GM19324 (cell line): ENCODE data around the gene NR1I2.

Experiments used
- ATAC-seq: cut with Tn5 transposase; IDR thresholded peaks from one replicate; pipeline ENCODE4 v1.9.1; 2021; ENCODE audit warnings: mild to moderate bottlenecking, moderate library complexity; ENCODE audit not compliant: unreplicated experiment, low FRiP score

The NR1I2 gene

DNA sequence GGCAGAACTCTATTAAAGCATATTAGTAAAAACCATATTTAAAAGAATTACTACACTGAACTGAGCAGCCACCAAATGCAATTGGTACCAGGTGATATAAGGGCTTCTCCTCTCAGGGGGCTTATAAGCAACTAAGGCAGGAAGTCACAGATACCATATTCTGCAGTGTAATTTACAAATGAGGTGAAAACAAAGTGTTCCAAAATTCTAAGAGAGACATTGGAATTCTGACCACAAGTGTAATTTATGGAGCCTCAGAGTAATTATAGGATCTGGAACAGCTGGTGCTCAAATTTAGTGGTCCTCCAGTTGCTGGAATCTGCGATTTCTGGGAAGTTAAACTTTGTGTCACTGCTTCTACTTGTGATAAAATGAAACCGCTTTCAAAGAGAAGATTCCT, 3.1 kb upstream of the NR1I2 start:
- no peak for ATAC-seq

DNA sequence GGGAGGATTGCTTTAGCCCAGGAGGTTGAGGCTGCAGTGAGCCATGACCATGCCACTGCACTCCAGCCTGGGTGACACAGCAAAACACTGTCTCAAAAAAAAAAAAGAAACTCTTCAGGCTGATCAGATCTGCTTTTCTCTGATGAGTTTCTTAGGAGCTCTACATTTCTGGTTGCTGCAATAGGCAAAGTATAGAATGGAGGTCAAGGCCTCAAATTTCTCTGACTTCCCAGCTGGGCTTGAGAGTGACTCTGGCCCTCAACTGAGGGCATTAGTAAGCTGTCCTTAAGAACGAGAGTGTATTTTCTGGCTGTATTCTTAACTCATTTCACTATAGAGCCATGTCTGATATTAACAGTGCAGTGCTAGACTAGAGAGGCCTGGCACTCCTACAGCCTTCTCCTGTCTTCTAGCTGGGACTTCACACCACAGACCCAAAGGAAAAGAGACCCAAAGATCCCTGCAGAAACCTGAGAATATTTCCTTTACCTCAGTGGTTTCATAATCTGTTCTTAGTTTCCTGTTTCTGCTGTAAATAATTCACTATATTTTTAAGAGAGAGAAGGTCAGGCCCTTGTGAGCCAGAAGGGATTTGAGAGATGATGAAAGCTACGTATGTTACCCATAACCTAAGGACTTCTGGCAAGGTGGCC, 2.0 kb upstream of the NR1I2 start:
- peak; percentile 59 for ATAC-seq

GRCh38 chr3:119782460-119782859, 559 bp downstream of the NR1I2 start:
- no peak for ATAC-seq

DNA sequence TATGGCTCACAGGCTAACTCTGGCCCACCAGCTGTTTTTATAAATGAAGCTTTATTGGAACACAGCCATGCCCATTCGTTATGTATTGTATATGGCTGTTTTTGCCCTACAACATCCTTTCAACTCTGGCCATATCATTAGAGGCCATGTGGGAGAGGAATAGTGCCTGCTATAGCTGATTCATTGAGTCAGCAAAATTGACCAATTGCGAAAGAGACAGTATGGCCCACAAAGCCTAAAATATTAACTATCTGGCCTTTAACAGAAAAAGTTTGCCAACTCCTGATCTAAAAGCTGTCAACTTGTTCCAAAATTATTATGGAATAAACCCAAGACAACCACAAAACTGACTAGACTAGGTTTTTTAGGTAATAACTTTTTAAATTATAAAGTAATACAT, 1.4 kb downstream of the NR1I2 start:
- no peak for ATAC-seq

DNA sequence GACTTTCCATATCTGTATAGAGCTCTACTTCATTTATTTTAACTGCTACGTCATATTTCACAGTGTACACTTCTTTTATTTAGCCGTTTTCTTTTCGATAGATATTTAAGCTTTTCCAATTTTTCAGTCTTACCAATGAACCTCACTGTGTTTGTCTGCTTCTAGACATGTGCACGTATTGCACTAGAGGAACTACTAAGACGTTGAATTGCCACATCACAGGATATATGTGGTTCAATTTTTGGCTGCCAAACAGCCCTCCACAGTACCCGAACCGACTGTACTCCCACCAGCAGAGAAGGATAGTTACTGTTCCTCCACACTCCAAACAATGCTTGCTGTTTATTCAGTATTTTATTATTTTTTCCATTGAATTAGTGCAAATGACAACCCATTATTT, 2.0 kb downstream of the NR1I2 start:
- ATAC-seq = no peak

- ATAC-seq = no peak
Measured at GRCh38 chr3:119786409-119786808, 4.5 kb downstream of the NR1I2 start.

DNA sequence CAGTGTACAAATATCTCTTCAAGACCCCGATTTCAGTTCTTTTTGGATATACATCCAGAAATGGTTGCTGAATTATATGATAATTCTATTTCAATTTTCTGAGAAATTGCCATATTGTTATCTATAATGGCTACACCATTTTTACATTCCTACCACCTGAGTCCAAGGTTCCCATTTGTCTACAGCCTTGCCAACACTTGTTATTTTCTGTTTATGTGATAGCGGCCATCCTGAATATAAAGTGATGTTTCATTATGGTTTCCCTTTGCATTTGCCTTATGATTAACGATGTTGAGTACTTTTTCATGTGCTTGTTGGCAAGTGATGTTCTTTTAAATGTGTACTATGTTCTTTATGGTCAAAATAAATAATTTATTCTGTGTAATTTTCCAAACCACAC, 8.5 kb downstream of the NR1I2 start:
- no peak for ATAC-seq

DNA sequence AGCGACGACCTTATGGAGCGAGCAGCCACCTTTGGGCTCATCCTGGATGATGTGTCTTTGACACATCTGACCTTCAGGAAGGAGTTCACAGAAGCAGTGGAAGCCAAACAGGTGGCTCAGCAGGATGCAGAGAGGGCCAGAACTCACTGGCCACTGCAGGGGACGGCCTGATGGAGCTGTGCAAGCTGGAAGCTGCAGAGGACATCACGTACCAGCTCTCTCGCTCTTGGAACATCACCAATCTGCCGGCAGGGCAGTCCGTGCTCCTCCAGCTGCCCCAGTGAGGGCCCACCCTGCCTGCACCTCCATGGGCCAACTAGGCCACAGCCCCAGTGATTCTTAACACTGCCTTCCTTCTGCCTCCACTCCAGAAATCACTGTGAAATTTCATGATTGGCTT, 10.4 kb downstream of the NR1I2 start:
- ATAC-seq = no peak

DNA sequence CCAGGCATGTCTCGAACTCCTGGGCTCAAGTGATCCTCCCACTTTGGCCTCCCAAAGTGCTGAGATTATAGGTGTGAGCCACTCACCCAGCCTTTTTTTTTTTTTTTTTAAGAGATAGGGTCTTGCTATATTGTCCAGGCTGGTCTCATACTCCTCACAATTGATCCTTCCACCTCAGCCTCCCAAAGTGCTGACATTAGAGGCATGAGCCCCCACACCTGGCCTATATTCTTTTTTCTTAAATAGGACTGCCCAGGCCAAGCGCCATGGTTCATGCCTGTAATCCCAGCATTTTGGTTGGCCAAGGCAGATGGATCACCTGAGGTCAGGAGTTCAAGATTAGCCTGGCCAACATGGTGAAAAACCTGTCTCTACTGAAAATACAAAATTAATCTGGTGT, 12.5 kb downstream of the NR1I2 start:
- ATAC-seq = no peak

GRCh38 chr3:119794971-119795612, 13.2 kb downstream of the NR1I2 start:
- ATAC-seq = no peak

GRCh38 chr3:119795849-119796248, 13.9 kb downstream of the NR1I2 start:
- ATAC-seq = no peak

- ATAC-seq = no peak
Measured at GRCh38 chr3:119796368-119796767, 14.5 kb downstream of the NR1I2 start.

DNA sequence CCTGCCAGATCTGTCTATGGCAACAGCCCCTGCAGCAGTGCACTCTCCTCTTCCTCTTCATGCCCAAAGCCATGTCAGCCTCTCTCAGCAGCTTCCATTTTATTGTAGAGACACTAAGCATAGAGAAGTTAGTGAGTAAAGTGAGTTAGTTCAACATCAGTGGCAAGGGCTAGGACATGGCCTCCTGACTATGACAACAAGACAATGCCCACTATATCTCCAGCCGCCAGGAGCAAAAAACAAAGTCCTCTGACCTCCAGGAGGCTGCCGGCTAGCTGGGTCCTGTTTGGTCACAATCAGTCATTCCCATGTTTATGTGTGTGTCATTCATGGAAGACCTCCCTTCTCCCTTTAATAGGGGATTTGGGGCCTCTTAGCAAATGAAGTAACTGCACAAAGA, 14.9 kb downstream of the NR1I2 start:
- no peak for ATAC-seq

- ATAC-seq = no peak
Measured at GRCh38 chr3:119800844-119801243, 18.9 kb downstream of the NR1I2 start.

DNA sequence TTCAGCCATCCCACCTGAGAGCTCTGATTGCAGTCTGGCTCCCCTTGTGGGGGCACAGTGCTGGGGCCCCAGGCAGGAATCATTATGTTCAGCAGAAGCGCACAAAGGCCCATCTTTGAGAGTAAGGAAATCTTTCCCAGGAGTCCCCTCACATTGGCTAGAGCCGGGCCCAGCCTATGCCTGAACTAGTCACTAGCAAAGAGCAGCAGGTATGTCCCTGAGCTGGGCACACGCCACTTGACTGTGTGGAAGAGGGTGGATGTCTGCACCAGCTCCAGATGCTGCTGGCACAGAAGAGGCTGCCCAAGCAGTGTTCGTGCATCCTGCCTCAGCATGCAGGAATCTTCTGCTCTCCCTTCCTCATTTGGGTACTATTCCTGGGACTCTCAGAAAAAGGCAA, 26.3 kb downstream of the NR1I2 start:
- no peak for ATAC-seq

GRCh38 chr3:119808843-119809242, 26.9 kb downstream of the NR1I2 start:
- no peak for ATAC-seq

DNA sequence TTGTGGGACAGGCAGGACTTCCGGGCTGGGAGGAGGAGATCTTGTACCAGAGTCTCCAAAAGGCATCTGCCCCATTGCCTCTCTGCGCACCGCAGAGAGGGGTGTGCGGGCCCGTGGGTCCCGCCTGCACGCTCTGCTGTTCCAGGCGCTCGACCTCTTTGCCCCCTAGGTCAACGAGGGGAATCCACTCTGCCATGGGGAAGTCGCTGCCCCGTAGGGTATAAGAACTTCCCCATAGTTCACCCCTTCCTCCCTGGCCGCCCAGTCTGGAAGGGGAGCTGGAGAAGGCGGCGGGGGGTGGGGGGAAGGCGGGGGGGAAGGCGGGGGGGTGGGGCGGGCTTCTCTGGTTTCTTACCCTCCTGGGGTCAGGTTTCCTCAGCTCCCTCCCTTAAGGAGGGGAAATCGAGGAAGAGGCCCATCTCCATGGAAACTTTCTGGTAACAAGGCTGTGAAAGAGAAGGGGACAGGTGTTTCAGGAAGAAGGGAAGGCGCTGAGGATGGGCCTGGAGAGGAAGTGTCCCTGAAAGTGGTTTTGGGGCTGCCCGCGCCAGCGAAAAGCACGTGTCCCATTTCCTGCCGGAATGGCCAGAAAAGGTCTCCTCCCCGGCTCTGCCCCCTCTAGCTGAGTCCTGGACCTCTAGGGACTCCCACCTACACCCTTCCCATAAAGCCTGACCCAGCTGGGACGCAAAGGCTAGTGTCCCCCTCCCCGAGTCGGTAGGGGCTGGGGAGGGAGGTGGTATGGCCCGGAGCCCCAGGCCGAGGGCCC, 27.5 kb downstream of the NR1I2 start:
- peak; percentile 19 for ATAC-seq

GRCh38 chr3:119810018-119810435, 28.1 kb downstream of the NR1I2 start:
- peak; percentile 82 for ATAC-seq

DNA sequence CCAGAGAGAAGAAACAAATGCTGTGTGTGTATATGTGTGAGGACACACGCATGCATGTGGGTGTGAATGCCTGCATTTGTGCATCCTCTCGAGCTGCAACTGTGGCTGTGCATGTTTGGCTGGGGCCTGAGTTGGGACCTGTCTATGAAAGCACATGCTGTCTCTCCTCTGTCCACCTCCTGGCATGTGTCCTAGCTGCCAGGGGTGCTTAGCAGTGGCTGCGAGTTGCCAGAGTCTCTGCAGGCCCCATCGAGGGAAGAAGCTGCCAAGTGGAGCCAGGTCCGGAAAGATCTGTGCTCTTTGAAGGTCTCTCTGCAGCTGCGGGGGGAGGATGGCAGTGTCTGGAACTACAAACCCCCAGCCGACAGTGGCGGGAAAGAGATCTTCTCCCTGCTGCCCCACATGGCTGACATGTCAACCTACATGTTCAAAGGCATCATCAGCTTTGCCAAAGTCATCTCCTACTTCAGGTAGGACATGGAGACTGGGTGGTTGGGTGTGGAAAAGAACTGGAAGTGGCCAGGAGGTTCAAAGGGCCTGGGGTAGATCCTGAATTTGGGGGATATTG, 30.7 kb downstream of the NR1I2 start:
- no peak for ATAC-seq

DNA sequence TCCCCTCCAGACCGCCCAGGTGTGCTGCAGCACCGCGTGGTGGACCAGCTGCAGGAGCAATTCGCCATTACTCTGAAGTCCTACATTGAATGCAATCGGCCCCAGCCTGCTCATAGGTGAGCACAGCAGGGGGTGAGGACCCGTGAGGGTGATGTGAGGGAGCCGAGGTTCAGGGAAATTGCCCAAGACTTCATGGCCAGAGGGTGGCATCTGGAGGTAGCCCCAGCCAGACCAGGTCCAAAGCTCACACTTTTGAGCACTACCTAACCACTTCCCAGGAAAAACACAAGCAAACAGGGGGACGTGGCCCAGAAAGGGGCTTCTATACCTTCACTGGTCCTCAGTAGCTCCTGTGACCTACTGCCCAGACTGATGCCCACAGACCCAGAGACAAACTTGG, 33.8 kb downstream of the NR1I2 start:
- no peak for ATAC-seq

DNA sequence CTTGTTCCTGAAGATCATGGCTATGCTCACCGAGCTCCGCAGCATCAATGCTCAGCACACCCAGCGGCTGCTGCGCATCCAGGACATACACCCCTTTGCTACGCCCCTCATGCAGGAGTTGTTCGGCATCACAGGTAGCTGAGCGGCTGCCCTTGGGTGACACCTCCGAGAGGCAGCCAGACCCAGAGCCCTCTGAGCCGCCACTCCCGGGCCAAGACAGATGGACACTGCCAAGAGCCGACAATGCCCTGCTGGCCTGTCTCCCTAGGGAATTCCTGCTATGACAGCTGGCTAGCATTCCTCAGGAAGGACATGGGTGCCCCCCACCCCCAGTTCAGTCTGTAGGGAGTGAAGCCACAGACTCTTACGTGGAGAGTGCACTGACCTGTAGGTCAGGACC, 35.2 kb downstream of the NR1I2 start:
- ATAC-seq = no peak
